Hepatocyte (in vitro differentiated cells): ENCODE results near the gene CDC42EP2.

ENCODE experiments used
- EZH2 ChIP-seq: fragments of 200-600 bp; sonication (generic); IDR thresholded peaks from 2 replicates; pipeline ENCODE4 v1.6.1; 2016; ENCODE audit warnings: antibody characterized with exemption, mild to moderate bottlenecking, borderline replicate concordance
- EZH2phosphoT487 ChIP-seq: fragments of 200-600 bp; sonication (generic); IDR thresholded peaks from one replicate; pipeline ENCODE4 v1.6.1; 2018; ENCODE audit warnings: antibody characterized with exemption, mild to moderate bottlenecking, low read depth, moderate library complexity; ENCODE audit not compliant: unreplicated experiment, severe bottlenecking

DNA sequence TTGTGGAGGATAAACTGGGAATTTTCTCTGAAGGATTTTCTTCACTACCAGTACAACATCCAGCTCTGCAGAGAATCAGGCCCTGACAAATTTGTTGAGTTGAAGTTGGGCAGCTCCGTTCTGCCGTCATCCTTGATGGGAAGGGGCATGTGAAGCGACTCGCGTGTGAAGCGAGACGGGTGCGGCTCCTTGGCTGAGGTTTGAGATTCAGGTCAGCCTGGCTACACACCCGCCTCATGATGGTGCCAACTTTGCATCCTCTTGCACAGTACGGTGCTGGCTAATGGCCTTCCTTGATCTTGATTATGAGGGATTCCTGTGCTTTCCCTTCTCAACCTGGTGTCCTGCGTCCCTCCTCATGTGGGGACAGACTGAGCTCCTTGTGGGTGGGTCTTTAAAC, 19.7 kb upstream of the CDC42EP2 start:
- TF ChIP-seq EZH2: no peak
- no peak for TF ChIP-seq EZH2phosphoT487
